ENCODE measurements around the gene TMEM220. TPM values are rescaled to one million over a fixed set of nuclear protein-coding genes. Genes with fewer than 3 reads are reported as not detected.

TMEM220 gene
- total RNA-seq, 1 experiment from 2014 or later = 4.0 TPM

GRCh38 chr17:10699856-10700255, 30.0 kb downstream of the TMEM220 start (continued):
- TF ChIP-seq AFF4 (CRISPR knock-in tag; IDR thresholded peaks at IDR 0.05; ENCODE audit: borderline replicate concordance) = no peak
- no peak for TF ChIP-seq RELA (CRISPR knock-in tag; IDR thresholded peaks at IDR 0.05; ENCODE audit: borderline replicate concordance)
- TF ChIP-seq TP53 (CRISPR knock-in tag; IDR thresholded peaks at IDR 0.05) = no peak
- no peak for TF ChIP-seq TEAD4 (CRISPR knock-in tag; IDR thresholded peaks at IDR 0.05)
- TF ChIP-seq ATF3 (CRISPR knock-in tag; conservative IDR thresholded peaks at IDR 0.05) = no peak
- no peak for TF ChIP-seq ZMAT4 (CRISPR knock-in tag; IDR thresholded peaks at IDR 0.05)
- TF ChIP-seq NFATC4 (CRISPR knock-in tag; IDR thresholded peaks at IDR 0.05) = no peak
- TF ChIP-seq NR3C1 (CRISPR knock-in tag; conservative IDR thresholded peaks at IDR 0.05; ENCODE audit: low read depth) = no peak
- TF ChIP-seq ATF2 (CRISPR knock-in tag; IDR thresholded peaks at IDR 0.05; ENCODE audit: borderline replicate concordance, low read depth) = no peak
- TF ChIP-seq, protein P1, sequence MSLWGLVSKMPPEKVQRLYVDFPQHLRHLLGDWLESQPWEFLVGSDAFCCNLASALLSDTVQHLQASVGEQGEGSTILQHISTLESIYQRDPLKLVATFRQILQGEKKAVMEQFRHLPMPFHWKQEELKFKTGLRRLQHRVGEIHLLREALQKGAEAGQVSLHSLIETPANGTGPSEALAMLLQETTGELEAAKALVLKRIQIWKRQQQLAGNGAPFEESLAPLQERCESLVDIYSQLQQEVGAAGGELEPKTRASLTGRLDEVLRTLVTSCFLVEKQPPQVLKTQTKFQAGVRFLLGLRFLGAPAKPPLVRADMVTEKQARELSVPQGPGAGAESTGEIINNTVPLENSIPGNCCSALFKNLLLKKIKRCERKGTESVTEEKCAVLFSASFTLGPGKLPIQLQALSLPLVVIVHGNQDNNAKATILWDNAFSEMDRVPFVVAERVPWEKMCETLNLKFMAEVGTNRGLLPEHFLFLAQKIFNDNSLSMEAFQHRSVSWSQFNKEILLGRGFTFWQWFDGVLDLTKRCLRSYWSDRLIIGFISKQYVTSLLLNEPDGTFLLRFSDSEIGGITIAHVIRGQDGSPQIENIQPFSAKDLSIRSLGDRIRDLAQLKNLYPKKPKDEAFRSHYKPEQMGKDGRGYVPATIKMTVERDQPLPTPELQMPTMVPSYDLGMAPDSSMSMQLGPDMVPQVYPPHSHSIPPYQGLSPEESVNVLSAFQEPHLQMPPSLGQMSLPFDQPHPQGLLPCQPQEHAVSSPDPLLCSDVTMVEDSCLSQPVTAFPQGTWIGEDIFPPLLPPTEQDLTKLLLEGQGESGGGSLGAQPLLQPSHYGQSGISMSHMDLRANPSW (CRISPR knock-in tag; conservative IDR thresholded peaks at IDR 0.05; ENCODE audit: low read depth) = no peak
- TF ChIP-seq, protein P2, sequence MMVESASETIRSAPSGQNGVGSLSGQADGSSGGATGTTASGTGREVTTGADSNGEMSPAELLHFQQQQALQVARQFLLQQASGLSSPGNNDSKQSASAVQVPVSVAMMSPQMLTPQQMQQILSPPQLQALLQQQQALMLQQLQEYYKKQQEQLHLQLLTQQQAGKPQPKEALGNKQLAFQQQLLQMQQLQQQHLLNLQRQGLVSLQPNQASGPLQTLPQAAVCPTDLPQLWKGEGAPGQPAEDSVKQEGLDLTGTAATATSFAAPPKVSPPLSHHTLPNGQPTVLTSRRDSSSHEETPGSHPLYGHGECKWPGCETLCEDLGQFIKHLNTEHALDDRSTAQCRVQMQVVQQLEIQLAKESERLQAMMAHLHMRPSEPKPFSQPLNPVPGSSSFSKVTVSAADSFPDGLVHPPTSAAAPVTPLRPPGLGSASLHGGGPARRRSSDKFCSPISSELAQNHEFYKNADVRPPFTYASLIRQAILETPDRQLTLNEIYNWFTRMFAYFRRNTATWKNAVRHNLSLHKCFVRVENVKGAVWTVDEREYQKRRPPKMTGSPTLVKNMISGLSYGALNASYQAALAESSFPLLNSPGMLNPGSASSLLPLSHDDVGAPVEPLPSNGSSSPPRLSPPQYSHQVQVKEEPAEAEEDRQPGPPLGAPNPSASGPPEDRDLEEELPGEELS (CRISPR knock-in tag; IDR thresholded peaks at IDR 0.05) = no peak
- no peak for TF ChIP-seq GABPB1 (CRISPR knock-in tag; IDR thresholded peaks at IDR 0.05)

GRCh38 chr17:10698096-10698818, 31.6 kb downstream of the TMEM220 start:
- ATAC-seq (no peak), DNase-seq (ENCODE audit: low spot score) (no peak)
- Mint-ChIP-seq H3K4me1 (peaks cover 10% of the 10 kb centered on the region), H3K4me3 (peak overlapping the region; percentile 94), H3K27me3 (ENCODE audit: low read depth) (no peaks in the 10 kb centered on the region), H3K36me3 (peaks cover 18% of the 10 kb centered on the region), H3K9me3 (no peaks in the 10 kb centered on the region), H3K27ac (peak overlapping the region; percentile 93)
- ChIA-PET POLR2A (no interaction called here), CTCF (interaction anchor here (1.0 kb wide), 1 partner anchor 80 kb away, joined by 3 read pairs; no protein-coding TSS in a partner anchor)
- TF ChIP-seq CDX4 (CRISPR knock-in tag; IDR thresholded peaks at IDR 0.05; ENCODE audit: borderline replicate concordance) = no peak
- TF ChIP-seq E2F4 (CRISPR knock-in tag; IDR thresholded peaks at IDR 0.05; ENCODE audit: borderline replicate concordance, low read depth) = no peak
- TF ChIP-seq, protein P3, sequence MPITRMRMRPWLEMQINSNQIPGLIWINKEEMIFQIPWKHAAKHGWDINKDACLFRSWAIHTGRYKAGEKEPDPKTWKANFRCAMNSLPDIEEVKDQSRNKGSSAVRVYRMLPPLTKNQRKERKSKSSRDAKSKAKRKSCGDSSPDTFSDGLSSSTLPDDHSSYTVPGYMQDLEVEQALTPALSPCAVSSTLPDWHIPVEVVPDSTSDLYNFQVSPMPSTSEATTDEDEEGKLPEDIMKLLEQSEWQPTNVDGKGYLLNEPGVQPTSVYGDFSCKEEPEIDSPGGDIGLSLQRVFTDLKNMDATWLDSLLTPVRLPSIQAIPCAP (CRISPR knock-in tag; IDR thresholded peaks at IDR 0.05) = no peak
- TF ChIP-seq SOX15 (CRISPR knock-in tag; IDR thresholded peaks at IDR 0.05) = no peak
- no peak for TF ChIP-seq CREB1 (CRISPR knock-in tag; IDR thresholded peaks at IDR 0.05)
- TF ChIP-seq, protein P1 (CRISPR knock-in tag; conservative IDR thresholded peaks at IDR 0.05; ENCODE audit: low read depth) = no peak
